Activated naive CD4-positive, alpha-beta T cell treated with anti-CD3 and anti-CD28 coated beads, Interleukin-2, amount 10 ng/mL, durations not matched to agents 7 days and 5 days (primary cell): ENCODE results near the gene DDX27.
"Not testable (repeated sequence)": the region's sequence is repeated elsewhere in the genome, so short reads cannot be mapped to it uniquely, and the experiment has no call there.

Source experiments
- CTCF ChIA-PET: fragments of 350-600 bp; sonication (Branson Sonifier 250); formaldehyde crosslinking; loops from one replicate; lab custom pipeline; 2021; ENCODE audit warnings: antibody characterized with exemption; lab: Charles Lee
- DNase-seq: peaks from one replicate; pipeline ENCODE4 v3.0.0-alpha.2; 2020
- H3K27ac Mint-ChIP-seq: one replicate; pipeline ENCODE4 v1.8.0; 2021; ENCODE audit warnings: mild to moderate bottlenecking, moderate library complexity, mixed read lengths
- H3K27me3 Mint-ChIP-seq: one replicate; pipeline ENCODE4 v1.8.0; 2021; ENCODE audit warnings: mild to moderate bottlenecking, mixed read lengths
- H3K36me3 Mint-ChIP-seq: one replicate; pipeline ENCODE4 v1.8.0; 2021; ENCODE audit warnings: mixed read lengths
- H3K4me1 Mint-ChIP-seq: one replicate; pipeline ENCODE4 v1.8.0; 2021; ENCODE audit warnings: mixed read lengths
- H3K4me3 Mint-ChIP-seq: one replicate; pipeline ENCODE4 v1.8.0; 2021; ENCODE audit warnings: mild to moderate bottlenecking, moderate library complexity, mixed read lengths
- H3K9me3 Mint-ChIP-seq: one replicate; pipeline ENCODE4 v1.8.0; 2021; ENCODE audit warnings: mixed read lengths

DDX27 gene

GRCh38 chr20:49186535-49187329 lies 32.5 kb upstream of the DDX27 start:
- CTCF ChIA-PET, result interaction anchor here (1.0 to 1.3 kb wide), 3 partner anchors 30 to 54 kb away, joined by 3 to 5 read pairs (median 4); no protein-coding TSS in a partner anchor
- peak overlapping the region; percentile 86 for H3K27ac Mint-ChIP-seq
- H3K9me3 Mint-ChIP-seq, result no peaks in the 10 kb centered on the region
- H3K27me3 Mint-ChIP-seq, result peaks cover 10% of the 10 kb centered on the region
- peak overlapping the region; percentile 90 for H3K4me3 Mint-ChIP-seq
- H3K36me3 Mint-ChIP-seq, result peaks cover 23% of the 10 kb centered on the region
- H3K4me1 Mint-ChIP-seq, result peaks cover 45% of the 10 kb centered on the region
- peak; percentile 80 for DNase-seq

- H3K9me3 Mint-ChIP-seq, result no peaks in the 10 kb centered on the region
- CTCF ChIA-PET, result interaction anchor here (1.0 to 1.3 kb wide), 3 partner anchors 29 to 55 kb away, joined by 3 to 5 read pairs (median 4); no protein-coding TSS in a partner anchor
- peaks cover 42% of the 10 kb centered on the region for H3K4me1 Mint-ChIP-seq
- H3K4me3 Mint-ChIP-seq, result peak overlapping the region; percentile 90
- H3K36me3 Mint-ChIP-seq, result peaks cover 23% of the 10 kb centered on the region
- peaks cover 13% of the 10 kb centered on the region for H3K27me3 Mint-ChIP-seq
- H3K27ac Mint-ChIP-seq, result peak overlapping the region; percentile 86
- no peak for DNase-seq
Measured at GRCh38 chr20:49187330-49187850, 31.8 kb upstream of the DDX27 start.

- Mint-ChIP-seq H3K27me3 (peaks cover 13% of the 10 kb centered on the region), H3K9me3 (no peaks in the 10 kb centered on the region), H3K36me3 (peaks cover 23% of the 10 kb centered on the region), H3K4me3 (peak within 1 kb of the TSS; percentile 90), H3K27ac (peak within 1 kb of the TSS; percentile 91), H3K4me1 (peaks cover 35% of the 10 kb centered on the region)
- CTCF ChIA-PET, result interaction anchor here (1.0 to 1.5 kb wide), 2 partner anchors 18 to 29 kb away, joined by 3 to 4 read pairs; no protein-coding TSS in a partner anchor
- peak; percentile 95 for DNase-seq
Measured at GRCh38 chr20:49187851-49188641, 31.2 kb upstream of the DDX27 start, which contains the start of gene STAU1. STAU1 (minus strand) TSS chr20:49188334; CDS start chr20:49166201, 22,133 bp downstream.

GRCh38 chr20:49192944-49193518 lies 26.2 kb upstream of the DDX27 start:
- H3K4me1 Mint-ChIP-seq, H3K36me3 Mint-ChIP-seq, DNase-seq, H3K9me3 Mint-ChIP-seq, H3K27ac Mint-ChIP-seq, H3K4me3 Mint-ChIP-seq: not testable (repeated sequence)
- CTCF ChIA-PET, result interaction anchor here (1.7 kb wide), 1 partner anchor 25 kb away, joined by 5 read pairs; no protein-coding TSS in a partner anchor
- H3K27me3 Mint-ChIP-seq, result peaks cover 13% of the 10 kb centered on the region

GRCh38 chr20:49199729-49200293 lies 19.4 kb upstream of the DDX27 start:
- Mint-ChIP-seq H3K36me3 (no peaks in the 10 kb centered on the region), H3K4me1 (no peaks in the 10 kb centered on the region), H3K27ac (no peak overlapping the region), H3K27me3 (peaks cover 6% of the 10 kb centered on the region), H3K9me3 (no peaks in the 10 kb centered on the region), H3K4me3 (no peak overlapping the region)
- no peak for DNase-seq
- CTCF ChIA-PET, result interaction anchor here (1.5 kb wide), 1 partner anchor 67 kb away, joined by 3 read pairs; no protein-coding TSS in a partner anchor

GRCh38 chr20:49203011-49203410 lies 16.2 kb upstream of the DDX27 start:
- no peaks in the 10 kb centered on the region for H3K36me3 Mint-ChIP-seq
- H3K27me3 Mint-ChIP-seq, result peaks cover 6% of the 10 kb centered on the region
- no peaks in the 10 kb centered on the region for H3K4me1 Mint-ChIP-seq
- DNase-seq, result no peak
- H3K4me3 Mint-ChIP-seq, result no peak overlapping the region
- no peaks in the 10 kb centered on the region for H3K9me3 Mint-ChIP-seq
- CTCF ChIA-PET, result interaction anchor here (1.9 kb wide), 1 partner anchor 14 kb away, joined by 5 read pairs; no protein-coding TSS in a partner anchor
- H3K27ac Mint-ChIP-seq, result no peak overlapping the region

- H3K4me1 Mint-ChIP-seq, result no peaks in the 10 kb centered on the region
- no peaks in the 10 kb centered on the region for H3K9me3 Mint-ChIP-seq
- no peak overlapping the region for H3K4me3 Mint-ChIP-seq
- H3K27ac Mint-ChIP-seq, result no peak overlapping the region
- DNase-seq, result no peak
- H3K36me3 Mint-ChIP-seq, result no peaks in the 10 kb centered on the region
- CTCF ChIA-PET, result interaction anchor here (0.9 to 1.9 kb wide), 2 partner anchors 12 to 14 kb away, joined by 4 to 5 read pairs; no protein-coding TSS in a partner anchor
- H3K27me3 Mint-ChIP-seq, result peaks cover 6% of the 10 kb centered on the region
Measured at GRCh38 chr20:49203746-49204145, 15.5 kb upstream of the DDX27 start.

- Mint-ChIP-seq H3K27ac (no peak overlapping the region), H3K36me3 (no peaks in the 10 kb centered on the region), H3K4me1 (no peaks in the 10 kb centered on the region), H3K4me3 (no peak overlapping the region), H3K9me3 (peaks cover 7% of the 10 kb centered on the region), H3K27me3 (peaks cover 6% of the 10 kb centered on the region)
- peak; percentile 26 for DNase-seq
- CTCF ChIA-PET, result interaction anchor here (0.6 to 2.2 kb wide), 4 partner anchors 73 to 87 kb away, joined by 3 to 8 read pairs (median 4); no protein-coding TSS in a partner anchor
Measured at GRCh38 chr20:49207076-49207475, 12.1 kb upstream of the DDX27 start.

- DNase-seq, result no peak
- Mint-ChIP-seq H3K27ac (no peak overlapping the region), H3K9me3 (peaks cover 7% of the 10 kb centered on the region), H3K4me3 (no peak overlapping the region), H3K27me3 (peaks cover 9% of the 10 kb centered on the region), H3K4me1 (no peaks in the 10 kb centered on the region), H3K36me3 (no peaks in the 10 kb centered on the region)
- CTCF ChIA-PET, result interaction anchor here (1.0 kb wide), 1 partner anchor 77 kb away, joined by 3 read pairs; no protein-coding TSS in a partner anchor
Measured at GRCh38 chr20:49210101-49210756, 9.0 kb upstream of the DDX27 start.

- Mint-ChIP-seq H3K4me1 (no peaks in the 10 kb centered on the region), H3K27ac (no peak overlapping the region), H3K27me3 (peaks cover 11% of the 10 kb centered on the region), H3K36me3 (no peaks in the 10 kb centered on the region), H3K9me3 (peaks cover 7% of the 10 kb centered on the region), H3K4me3 (no peak overlapping the region)
- DNase-seq, result no peak
- CTCF ChIA-PET, result interaction anchor here (1.0 kb wide), 1 partner anchor 77 kb away, joined by 3 read pairs; no protein-coding TSS in a partner anchor
Measured at GRCh38 chr20:49210757-49211110, 8.5 kb upstream of the DDX27 start.

GRCh38 chr20:49214571-49214970 lies 4.6 kb upstream of the DDX27 start:
- DNase-seq, result no peak
- no peaks in the 10 kb centered on the region for H3K36me3 Mint-ChIP-seq
- peaks cover 7% of the 10 kb centered on the region for H3K9me3 Mint-ChIP-seq
- H3K27ac Mint-ChIP-seq, result no peak overlapping the region
- CTCF ChIA-PET, result interaction anchor here (6.7 kb wide), 1 partner anchor 81 kb away, joined by 85 read pairs; no protein-coding TSS in a partner anchor
- H3K27me3 Mint-ChIP-seq, result peaks cover 15% of the 10 kb centered on the region
- peaks cover 10% of the 10 kb centered on the region for H3K4me1 Mint-ChIP-seq
- no peak overlapping the region for H3K4me3 Mint-ChIP-seq

- Mint-ChIP-seq H3K27me3 (peaks cover 15% of the 10 kb centered on the region), H3K27ac (no peak overlapping the region), H3K4me3 (no peak overlapping the region), H3K9me3 (peaks cover 5% of the 10 kb centered on the region), H3K4me1 (peaks cover 16% of the 10 kb centered on the region), H3K36me3 (peaks cover 4% of the 10 kb centered on the region)
- CTCF ChIA-PET, result interaction anchor here (6.7 kb wide), 1 partner anchor 82 kb away, joined by 85 read pairs; no protein-coding TSS in a partner anchor
- no peak for DNase-seq
Measured at GRCh38 chr20:49215232-49215631, 4.0 kb upstream of the DDX27 start.
